Stimulated activated CD8-positive, alpha-beta memory T cell treated with anti-CD3 and anti-CD28 coated beads, Interleukin-4, amount 100 ng/mL, for 1 hour (primary cell): ENCODE results near the gene DEPDC5.
A peak's percentile ranks its signal among the peaks of the same experiment; 100 is the strongest.
"Not testable (repeated sequence)": the region's sequence is repeated elsewhere in the genome, so short reads cannot be mapped to it uniquely, and the experiment has no call there.

ENCODE experiments used
- DNase-seq, 2 donors: peaks; one replicate each; pipeline ENCODE4 v3.0.0-alpha.2; 2020; ENCODE audit warnings: low read depth in 2 of 2, low spot score in 1 of 2

DEPDC5 gene

GRCh38 chr22:31748490-31748889, 5.3 kb upstream of the DEPDC5 start:
- DNase-seq: no peak

GRCh38 chr22:31749636-31750364, 4.0 kb upstream of the DEPDC5 start, which contains the start of gene PRR14L:
TSS of gene PRR14L (minus strand) at chr22:31750132. CDS start at chr22:31738860, 11,272 bp downstream.
- peak; percentile 98 to 99 for DNase-seq

- DNase-seq: no peak
Observed at GRCh38 chr22:31750365-31751284, 3.2 kb upstream of the DEPDC5 start.

- DNase-seq: no peak
Observed at GRCh38 chr22:31752096-31752847, 1.5 kb upstream of the DEPDC5 start.

GRCh38 chr22:31753005-31753633, 700 bp upstream of the DEPDC5 start:
- no peak for DNase-seq

GRCh38 chr22:31754813-31755212, 994 bp downstream of the DEPDC5 start:
- no peak for DNase-seq

- no peak for DNase-seq
Observed at GRCh38 chr22:31757265-31757664, 3.4 kb downstream of the DEPDC5 start.

GRCh38 chr22:31758860-31759259, 5.0 kb downstream of the DEPDC5 start:
- not testable (repeated sequence) for DNase-seq

- DNase-seq: no peak
Observed at GRCh38 chr22:31764785-31765184, 11.0 kb downstream of the DEPDC5 start.

GRCh38 chr22:31768422-31769059, 14.7 kb downstream of the DEPDC5 start:
- DNase-seq: no peak

GRCh38 chr22:31773416-31773815, 19.6 kb downstream of the DEPDC5 start:
- no peak for DNase-seq

- DNase-seq: no peak
Observed at GRCh38 chr22:31776231-31776630, 22.4 kb downstream of the DEPDC5 start.

GRCh38 chr22:31789803-31790202, 36.0 kb downstream of the DEPDC5 start:
- no peak for DNase-seq

GRCh38 chr22:31790240-31790639, 36.4 kb downstream of the DEPDC5 start:
- DNase-seq: no peak

GRCh38 chr22:31799358-31799757, 45.5 kb downstream of the DEPDC5 start:
- not testable (repeated sequence) for DNase-seq

GRCh38 chr22:31800065-31800464, 46.2 kb downstream of the DEPDC5 start:
- no peak for DNase-seq

GRCh38 chr22:31800861-31801260, 47.0 kb downstream of the DEPDC5 start:
- not testable (repeated sequence) for DNase-seq

GRCh38 chr22:31802575-31802974, 48.8 kb downstream of the DEPDC5 start:
- no peak for DNase-seq

GRCh38 chr22:31806751-31807150, 52.9 kb downstream of the DEPDC5 start:
- no peak for DNase-seq

GRCh38 chr22:31812977-31813605, 59.3 kb downstream of the DEPDC5 start:
- DNase-seq: no peak
